ENCODE measurements around the gene MAN2B2. TPM values are rescaled to one million over a fixed set of nuclear protein-coding genes. Genes with fewer than 3 reads are reported as not detected.

MAN2B2 gene
- total RNA-seq, 4 donors from 2014 or later = 17.5 to 55.9 (median 27.6) TPM

DNA sequence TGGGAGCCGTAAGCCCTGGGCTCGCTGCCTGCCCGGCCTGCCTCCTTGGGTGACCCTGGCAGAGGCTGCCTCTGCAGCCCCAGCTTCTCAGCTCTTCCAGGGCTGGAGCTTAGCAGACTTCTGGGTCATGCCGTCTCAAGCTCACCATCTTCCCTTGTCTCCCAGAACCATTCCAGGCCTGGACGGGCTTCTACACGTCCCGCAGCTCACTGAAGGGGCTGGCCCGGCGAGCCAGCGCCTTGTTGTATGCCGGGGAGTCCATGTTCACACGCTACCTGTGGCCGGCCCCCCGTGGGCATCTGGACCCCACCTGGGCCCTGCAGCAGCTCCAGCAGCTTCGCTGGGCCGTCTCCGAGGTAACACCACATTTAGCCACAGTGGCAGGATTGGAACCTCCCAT, 22.0 kb downstream of the MAN2B2 start:
- TF ChIP-seq EP300 (IDR thresholded peaks at IDR 0.05; ENCODE audit: low read depth) (no peak), POLR2AphosphoS5 (IDR thresholded peaks at IDR 0.05) (no peak), POLR2A (IDR thresholded peaks at IDR 0.05) (no peak), CTCF (IDR thresholded peaks at IDR 0.05) (no peak)
- H3K27ac ChIP-seq = no peak overlapping the region
- DNase-seq = no peak
- H3K9me3 ChIP-seq = no peaks in the 10 kb centered on the region
- WGBS, 2 donors (ENCODE audit: low coverage in 1 of 2) = 97% methylated on average over 17 of the region's 17 CpGs; no CpG with 5 or more reads in 1 of the 2 donors
- intact Hi-C loops (cut with DNase I; ENCODE audit: low total_unique reads) = no loop called here
- H3K36me3 ChIP-seq = peaks cover 0 to 13% (median 2%) of the 10 kb centered on the region in 4 donors
- no peaks in the 10 kb centered on the region for H3K27me3 ChIP-seq
- H3K4me1 ChIP-seq = no peaks in the 10 kb centered on the region
- H3K4me3 ChIP-seq = no peak overlapping the region
- in situ Hi-C loops (cut with MboI; ENCODE audit: low pct_ligation_motif_present in 1 of 4, low pct_unique_long_range_greater_than_20kb in 1 of 4, low sequenced_read_pairs in 3 of 4) = no loop called here

- 93% methylated on average over 10 of the region's 10 CpGs; no CpG with 5 or more reads in 1 of the 2 donors for WGBS, 2 donors (ENCODE audit: low coverage in 1 of 2)
- H3K27me3 ChIP-seq = no peaks in the 10 kb centered on the region
- H3K4me3 ChIP-seq = no peak overlapping the region
- TF ChIP-seq POLR2A (IDR thresholded peaks at IDR 0.05) (no peak), EP300 (IDR thresholded peaks at IDR 0.05; ENCODE audit: low read depth) (no peak), CTCF (IDR thresholded peaks at IDR 0.05) (no peak), POLR2AphosphoS5 (IDR thresholded peaks at IDR 0.05) (no peak)
- in situ Hi-C loops (cut with MboI; ENCODE audit: low pct_ligation_motif_present in 1 of 4, low pct_unique_long_range_greater_than_20kb in 1 of 4, low sequenced_read_pairs in 3 of 4) = no loop called here
- H3K4me1 ChIP-seq = no peaks in the 10 kb centered on the region
- H3K36me3 ChIP-seq = peaks cover 0 to 18% (median 2%) of the 10 kb centered on the region in 4 donors
- no peaks in the 10 kb centered on the region for H3K9me3 ChIP-seq
- intact Hi-C loops (cut with DNase I; ENCODE audit: low total_unique reads) = no loop called here
- no peak overlapping the region for H3K27ac ChIP-seq
- no peak for DNase-seq
Observed at GRCh38 chr4:6598127-6598526, 23.1 kb downstream of the MAN2B2 start.

- DNase-seq = no peak
- WGBS, 2 donors (ENCODE audit: low coverage in 1 of 2) = 87% methylated on average over 13 of the region's 13 CpGs; no CpG with 5 or more reads in 1 of the 2 donors
- in situ Hi-C loops (cut with MboI; ENCODE audit: low pct_ligation_motif_present in 1 of 4, low pct_unique_long_range_greater_than_20kb in 1 of 4, low sequenced_read_pairs in 3 of 4) = no loop called here
Observed at GRCh38 chr4:6598641-6599040, 23.7 kb downstream of the MAN2B2 start.

GRCh38 chr4:6601661-6602250, 26.8 kb downstream of the MAN2B2 start:
- Histone ChIP-seq H3K4me1 (no peaks in the 10 kb centered on the region), H3K27me3 (no peaks in the 10 kb centered on the region), H3K27ac (no peak overlapping the region), H3K4me3 (no peak overlapping the region), H3K36me3 (peaks cover 0 to 28% (median 6%) of the 10 kb centered on the region in 4 donors), H3K9me3 (peaks cover 0 to 4% of the 10 kb centered on the region in 2 donors)
- DNase-seq = no peak
- no peak for TF ChIP-seq POLR2A (IDR thresholded peaks at IDR 0.05)
- in situ Hi-C loops (cut with MboI; ENCODE audit: low pct_ligation_motif_present in 1 of 4, low pct_unique_long_range_greater_than_20kb in 1 of 4, low sequenced_read_pairs in 3 of 4) (no loop called here), intact Hi-C loops (cut with DNase I; ENCODE audit: low total_unique reads) (no loop called here)
- 92% methylated on average over 9 of the region's 10 CpGs; no CpG with 5 or more reads in 1 of the 2 donors for WGBS, 2 donors (ENCODE audit: low coverage in 1 of 2)

More at GRCh38 chr4:6598641-6599040, 23.7 kb downstream of the MAN2B2 start:
- no peaks in the 10 kb centered on the region for H3K4me1 ChIP-seq
- H3K4me3 ChIP-seq = no peak overlapping the region
- no peaks in the 10 kb centered on the region for H3K9me3 ChIP-seq
- TF ChIP-seq EP300 (IDR thresholded peaks at IDR 0.05; ENCODE audit: low read depth) = no peak
- TF ChIP-seq POLR2A (IDR thresholded peaks at IDR 0.05) = no peak
- TF ChIP-seq CTCF (IDR thresholded peaks at IDR 0.05) = no peak
- no peak for TF ChIP-seq POLR2AphosphoS5 (IDR thresholded peaks at IDR 0.05)
- intact Hi-C loops (cut with DNase I; ENCODE audit: low total_unique reads) = no loop called here
- no peaks in the 10 kb centered on the region for H3K27me3 ChIP-seq
- H3K36me3 ChIP-seq = peaks cover 0 to 18% (median 2%) of the 10 kb centered on the region in 4 donors
- no peak overlapping the region for H3K27ac ChIP-seq

All from transverse colon (tissue), 4 donors.